KMS-11 (cell line): ENCODE data around the gene PLA2G10.
"Not testable (repeated sequence)": the region's sequence is repeated elsewhere in the genome, so short reads cannot be mapped to it uniquely, and the experiment has no call there.

Experiments
- H2AFZ ChIP-seq: fragments of 200-600 bp; sonication (generic); 2 replicates; pipeline ENCODE4 v1.6.1; 2016; ENCODE audit warnings: antibody characterized with exemption, mixed run types, low read depth
- H3K27ac ChIP-seq: fragments of 200-600 bp; sonication (generic); 2 replicates; pipeline ENCODE4 v1.6.1; 2016; ENCODE audit warnings: mild to moderate bottlenecking, mixed run types
- H3K27me3 ChIP-seq: fragments of 200-600 bp; sonication (generic); 2 replicates; pipeline ENCODE4 v1.6.1; 2017; ENCODE audit warnings: mild to moderate bottlenecking, low read depth, mixed run types, moderate library complexity; ENCODE audit not compliant: insufficient read depth
- H3K36me3 ChIP-seq: fragments of 200-600 bp; sonication (generic); 2 replicates; pipeline ENCODE4 v1.6.1; 2017; ENCODE audit warnings: mild to moderate bottlenecking, mixed run types; ENCODE audit not compliant: insufficient read depth
- H3K4me1 ChIP-seq: fragments of 200-600 bp; sonication (generic); 2 replicates; pipeline ENCODE4 v1.6.1; 2016; ENCODE audit warnings: mild to moderate bottlenecking, low read depth, mixed run types; ENCODE audit not compliant: poor library complexity, severe bottlenecking
- H3K4me2 ChIP-seq: fragments of 200-600 bp; sonication (generic); 2 replicates; pipeline ENCODE4 v1.7.0; 2016; ENCODE audit warnings: mild to moderate bottlenecking, mixed run types
- H3K4me3 ChIP-seq: fragments of 200-600 bp; sonication (generic); IDR thresholded peaks from 2 replicates; pipeline ENCODE4 v1.6.1; 2017; ENCODE audit warnings: low read depth, low read length, mixed read lengths; ENCODE audit not compliant: insufficient read depth
- H3K79me2 ChIP-seq: fragments of 200-600 bp; sonication (generic); 2 replicates; pipeline ENCODE4 v1.6.1; 2016; ENCODE audit warnings: low read depth, mixed run types; ENCODE audit not compliant: insufficient read depth
- H3K9ac ChIP-seq: fragments of 200-600 bp; sonication (generic); 2 replicates; pipeline ENCODE4 v1.6.1; 2016; ENCODE audit warnings: mild to moderate bottlenecking, mixed run types
- H4K20me1 ChIP-seq: fragments of 200-600 bp; sonication (generic); 2 replicates; pipeline ENCODE4 v1.6.1; 2016; ENCODE audit warnings: mild to moderate bottlenecking, mixed run types; ENCODE audit not compliant: insufficient read depth
- CTCF ChIP-seq: fragments of 200-600 bp; sonication (generic); conservative IDR thresholded peaks from 2 replicates; pipeline ENCODE4 v1.6.1; 2017; ENCODE audit warnings: low read depth, mild to moderate bottlenecking, antibody characterized with exemption, low read length, moderate library complexity, mixed read lengths

Gene PLA2G10

DNA sequence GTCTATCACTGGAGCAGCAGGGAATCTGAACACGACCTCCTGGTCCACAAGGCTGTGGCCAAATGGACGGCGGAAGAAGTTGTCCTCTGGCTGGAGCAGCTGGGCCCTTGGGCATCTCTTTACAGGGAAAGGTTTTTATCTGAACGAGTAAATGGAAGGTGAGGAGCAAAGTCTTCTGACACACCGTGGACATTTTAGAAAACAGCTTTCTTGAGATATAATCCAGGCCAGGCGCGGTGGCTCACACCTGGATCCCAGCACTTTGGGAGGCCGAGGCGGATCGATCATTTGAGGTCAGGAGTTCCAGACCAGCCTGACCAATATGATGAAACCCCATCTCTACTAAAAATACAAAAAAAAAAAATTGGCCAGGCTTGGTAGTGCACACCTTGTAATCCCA is 44.3 kb downstream of the PLA2G10 start:
- Histone ChIP-seq H3K79me2 (0 out of 2 replicates have a peak, but pooled peaks cover 4% of the 10 kb centered on the region), H3K4me2 (no peak overlapping the region), H3K27ac (no peak overlapping the region), H4K20me1 (no peaks in the 10 kb centered on the region), H3K27me3 (no peaks in the 10 kb centered on the region), H2AFZ (no peak overlapping the region), H3K9ac (no peak overlapping the region), H3K36me3 (peaks cover 12% of the 10 kb centered on the region; the same call in 1 of the 2 replicates), H3K4me1 (no peaks in the 10 kb centered on the region), H3K4me3 (no peak overlapping the region)
- TF ChIP-seq CTCF, result no peak

GRCh38 chr16:14641926-14642325 is 52.2 kb downstream of the PLA2G10 start:
- no peaks in the 10 kb centered on the region for H4K20me1 ChIP-seq

GRCh38 chr16:14641206-14641605 is 52.9 kb downstream of the PLA2G10 start:
- no peak for TF ChIP-seq CTCF
- H2AFZ ChIP-seq, result no peak overlapping the region
- H3K4me2 ChIP-seq, result no peak overlapping the region
- H3K79me2 ChIP-seq, result peaks cover 68% of the 10 kb centered on the region
- H3K9ac ChIP-seq, result no peak overlapping the region
- H3K27me3 ChIP-seq, result no peaks in the 10 kb centered on the region
- H4K20me1 ChIP-seq, result no peaks in the 10 kb centered on the region
- peaks cover 9% of the 10 kb centered on the region; the same call in 1 of the 2 replicates for H3K36me3 ChIP-seq
- no peak overlapping the region for H3K4me3 ChIP-seq
- no peak overlapping the region for H3K27ac ChIP-seq
- H3K4me1 ChIP-seq, result no peaks in the 10 kb centered on the region

More at GRCh38 chr16:14641926-14642325, 52.2 kb downstream of the PLA2G10 start:
- no peak overlapping the region for H3K4me2 ChIP-seq
- no peak for TF ChIP-seq CTCF
- peaks cover 9% of the 10 kb centered on the region; the same call in 1 of the 2 replicates for H3K36me3 ChIP-seq
- H3K9ac ChIP-seq, result no peak overlapping the region
- H3K27ac ChIP-seq, result no peak overlapping the region
- H2AFZ ChIP-seq, result no peak overlapping the region
- no peaks in the 10 kb centered on the region for H3K27me3 ChIP-seq
- H3K4me1 ChIP-seq, result no peaks in the 10 kb centered on the region
- no peak overlapping the region for H3K4me3 ChIP-seq
- peaks cover 65% of the 10 kb centered on the region for H3K79me2 ChIP-seq

- Histone ChIP-seq H4K20me1 (no peaks in the 10 kb centered on the region; the same call in 1 of the 2 replicates), H3K4me2 (no peak overlapping the region), H2AFZ (no peak overlapping the region), H3K4me3 (no peak overlapping the region), H3K79me2 (peaks cover 75% of the 10 kb centered on the region), H3K9ac (no peak overlapping the region), H3K27ac (no peak overlapping the region), H3K4me1 (no peaks in the 10 kb centered on the region), H3K27me3 (no peaks in the 10 kb centered on the region), H3K36me3 (peaks cover 9% of the 10 kb centered on the region; the same call in 1 of the 2 replicates)
- TF ChIP-seq CTCF, result no peak
These were observed 53.6 kb downstream of the PLA2G10 start for GRCh38 chr16:14640538-14640937.

DNA sequence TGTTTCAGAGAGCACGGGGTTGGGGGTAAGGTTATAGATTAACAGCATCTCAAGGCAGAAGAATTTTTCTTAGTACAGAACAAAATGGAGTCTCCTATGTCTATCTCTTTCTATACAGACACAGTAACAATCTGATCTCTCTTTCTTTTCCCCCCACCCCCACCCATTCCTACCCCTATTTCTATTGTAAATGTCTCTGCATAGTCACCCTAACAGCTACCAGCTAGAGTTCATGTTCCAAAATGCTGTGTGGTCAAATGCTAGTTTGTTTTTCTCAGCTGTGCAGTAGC is 57.2 kb downstream of the PLA2G10 start:
- peaks cover 91% of the 10 kb centered on the region for H3K79me2 ChIP-seq
- H3K36me3 ChIP-seq, H3K27ac ChIP-seq, H2AFZ ChIP-seq, H3K27me3 ChIP-seq, H3K4me3 ChIP-seq, H3K4me2 ChIP-seq, H3K9ac ChIP-seq: not testable (repeated sequence)
- H4K20me1 ChIP-seq, result peaks cover 12% of the 10 kb centered on the region
- peaks cover 16% of the 10 kb centered on the region for H3K4me1 ChIP-seq

DNA sequence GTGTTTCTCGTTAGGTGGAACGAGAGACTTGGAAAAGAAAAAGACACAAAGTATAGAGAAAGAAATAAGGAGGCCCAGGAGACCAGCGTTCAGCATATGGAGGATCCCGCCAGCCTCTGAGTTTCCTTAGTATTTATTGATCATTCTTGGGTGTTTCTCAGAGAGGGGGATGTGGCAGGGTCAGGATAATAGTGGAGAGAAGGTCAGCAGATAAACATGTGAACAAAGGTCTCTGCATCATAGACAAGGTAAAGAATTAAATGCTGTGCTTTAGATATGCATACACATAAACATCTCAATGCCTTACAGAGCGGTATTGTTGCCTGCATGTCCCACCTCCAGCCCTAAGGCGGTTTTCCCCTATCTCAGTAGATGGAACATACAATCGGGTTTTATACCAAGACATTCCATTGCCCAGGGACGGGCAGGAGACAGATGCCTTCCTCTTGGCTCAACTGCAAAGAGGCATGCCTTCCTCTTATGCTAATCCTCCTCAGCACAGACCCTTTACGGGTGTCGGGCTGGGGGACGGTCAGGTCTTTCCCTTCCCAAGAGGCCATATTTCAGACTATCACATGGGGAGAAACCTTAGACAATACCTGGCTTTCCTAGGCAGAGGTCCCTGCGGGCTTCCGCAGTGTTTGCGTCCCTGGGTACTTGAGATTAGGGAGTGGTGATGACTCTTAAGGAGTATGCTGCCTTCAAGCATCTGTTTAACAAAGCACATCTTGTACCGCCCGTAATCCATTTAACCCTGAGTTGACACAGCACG is 57.7 kb downstream of the PLA2G10 start:
- H3K27me3 ChIP-seq, H3K4me3 ChIP-seq, H3K36me3 ChIP-seq, H3K4me2 ChIP-seq, H2AFZ ChIP-seq, H3K9ac ChIP-seq, H3K27ac ChIP-seq: not testable (repeated sequence)
- H4K20me1 ChIP-seq, result peaks cover 12% of the 10 kb centered on the region
- H3K79me2 ChIP-seq, result peaks cover 86% of the 10 kb centered on the region
- H3K4me1 ChIP-seq, result peaks cover 19% of the 10 kb centered on the region
